Keratinocyte (primary cell): ENCODE measurements around the gene CELA2B. TPM values are rescaled to one million over a fixed set of nuclear protein-coding genes. Genes with fewer than 3 reads are reported as not detected.

Source experiments
- DNase-seq: peaks from one replicate; pipeline ENCODE4 v3.0.0-alpha.2; 2011; ENCODE audit warnings: low read depth, missing footprints, low spot score
- FAIRE-seq: peaks from 2 replicates; lab custom pipeline; 2011; peaks lifted over from hg19 to GRCh38; lab: Jason Lieb, UNC
- H2AFZ ChIP-seq: 2 replicates; pipeline ENCODE4 v1.6.0; 2012; ENCODE audit warnings: low read length, control low read depth, inconsistent platforms; ENCODE audit not compliant: control insufficient read depth
- H3K27ac ChIP-seq: 2 replicates; pipeline ENCODE4 v1.5.1; 2011; ENCODE audit warnings: low read length; ENCODE audit not compliant: control insufficient read depth, insufficient read depth
- H3K27me3 ChIP-seq: 3 replicates; pipeline ENCODE4 v1.6.0; 2011; ENCODE audit warnings: low read length; ENCODE audit not compliant: control insufficient read depth, insufficient read depth; ENCODE audit errors: extremely low read depth
- H3K36me3 ChIP-seq, 2 experiments: 2 replicates in 1 of 2; 3 replicates in 1 of 2; pipeline ENCODE4 v1.5.1; 2011; ENCODE audit warnings: low read length in 2 of 2, mild to moderate bottlenecking in 1 of 2; ENCODE audit not compliant: control insufficient read depth in 2 of 2, insufficient read depth in 2 of 2; ENCODE audit errors: extremely low read depth in 1 of 2
- H3K4me1 ChIP-seq: 3 replicates; pipeline ENCODE4 v1.5.1; 2011; ENCODE audit warnings: low read length; ENCODE audit not compliant: control insufficient read depth, insufficient read depth; ENCODE audit errors: extremely low read depth
- H3K4me2 ChIP-seq: 3 replicates; pipeline ENCODE4 v1.6.0; 2011; ENCODE audit warnings: low read depth, low read length; ENCODE audit not compliant: control insufficient read depth, insufficient read depth; ENCODE audit errors: extremely low read depth
- H3K4me3 ChIP-seq, 3 experiments: fragments of 200-600 bp in 1 of 3; sonication (generic) in 1 of 3; 2 replicates in 2 of 3; 3 replicates in 1 of 3; pipeline ENCODE4 v1.5.1; 2011 to 2016; ENCODE audit warnings: low read length in 3 of 3, mild to moderate bottlenecking in 3 of 3, control low read depth in 2 of 3, inconsistent platforms in 1 of 3, low read depth in 1 of 3, mixed read lengths in 1 of 3, mixed run types in 1 of 3, moderate library complexity in 1 of 3; ENCODE audit not compliant: control insufficient read depth in 2 of 3, insufficient read depth in 2 of 3; ENCODE audit errors: extremely low read depth in 1 of 3
- H3K79me2 ChIP-seq: 2 replicates; pipeline ENCODE4 v1.6.0; 2012; ENCODE audit warnings: low read length; ENCODE audit not compliant: control insufficient read depth, insufficient read depth
- H3K9ac ChIP-seq: 3 replicates; pipeline ENCODE4 v1.6.0; 2011; ENCODE audit warnings: low read length; ENCODE audit not compliant: control insufficient read depth, insufficient read depth; ENCODE audit errors: extremely low read depth
- H3K9me1 ChIP-seq: 3 replicates; pipeline ENCODE4 v1.6.0; 2011; ENCODE audit warnings: low read length; ENCODE audit not compliant: control insufficient read depth, insufficient read depth; ENCODE audit errors: extremely low read depth
- H3K9me3 ChIP-seq: 2 replicates; pipeline ENCODE4 v1.5.1; 2012; ENCODE audit warnings: low read depth, low read length; ENCODE audit not compliant: control insufficient read depth
- H4K20me1 ChIP-seq: 3 replicates; pipeline ENCODE4 v1.6.0; 2011; ENCODE audit warnings: low read length; ENCODE audit not compliant: control insufficient read depth, insufficient read depth; ENCODE audit errors: extremely low read depth
- CTCF ChIP-seq, 3 experiments: IDR thresholded peaks in 1 of 3; conservative IDR thresholded peaks in 1 of 3; optimal IDR thresholded peaks in 1 of 3; 2 replicates in 2 of 3; 3 replicates in 1 of 3; pipeline versions ENCODE3 to v1.5.1; 2011; ENCODE audit warnings: low read length in 3 of 3, mild to moderate bottlenecking in 3 of 3, moderate library complexity in 2 of 3, control low read depth in 1 of 3, inconsistent platforms in 1 of 3; ENCODE audit not compliant: insufficient read depth in 2 of 3; ENCODE audit errors: extremely low read depth in 1 of 3
- EZH2 ChIP-seq: IDR thresholded peaks from one replicate; pipeline ENCODE4 v1.6.1; 2012; ENCODE audit warnings: inconsistent platforms, mild to moderate bottlenecking, low read length, moderate library complexity
- dilution Hi-C: fragments of 300-500 bp; cut with MboI; formaldehyde crosslinking; loops from one replicate; pipeline ENCODE4 v1.7.0; 2020; ENCODE audit warnings: low sequenced_read_pairs; ENCODE audit not compliant: extremely low pct_ligation_motif_present
- polyA plus RNA-seq, 5 experiments: library from polyadenylated mRNA; depleted of rRNA in 3 of 5; stranded (reverse) in 3 of 5; stranded (forward) in 1 of 5; unstranded in 1 of 5; fragments of >200 nt; gene quantifications; 1 replicate in 1 of 5; 2 replicates in 3 of 5; 3 replicates in 1 of 5; pipeline versions ENCODE4 v1.2.1 to v1.2.3, GENCODE V29; 2011 to 2012; ENCODE audit warnings: missing spikeins in 2 of 5, low read depth in 1 of 5, low replicate concordance in 1 of 5

CELA2B gene
- polyA plus RNA-seq, 1 donor (not counting 4 experiments of a cell fraction or from before 2014, with no cell fraction given) = not detected

GRCh38 chr1:15510611-15511405 is 34.9 kb downstream of the CELA2B start:
- Histone ChIP-seq H3K79me2 (no peaks in the 10 kb centered on the region), H4K20me1 (no peaks in the 10 kb centered on the region), H3K9me3 (no peaks in the 10 kb centered on the region), H2AFZ (no peak overlapping the region), H3K27me3 (no peaks in the 10 kb centered on the region), H3K9ac (no peak overlapping the region), H3K9me1 (no peaks in the 10 kb centered on the region), H3K4me1 (peaks cover 3% of the 10 kb centered on the region), H3K36me3 (no peaks in the 10 kb centered on the region), H3K4me3 (no peak overlapping the region), H3K4me2 (no peak overlapping the region), H3K27ac (no peak overlapping the region)
- DNase-seq = no peak
- no peak for FAIRE-seq
- TF ChIP-seq CTCF (optimal IDR thresholded peaks at IDR 0.05 in 1 of 3, IDR thresholded peaks at IDR 0.05 in 1 of 3, conservative IDR thresholded peaks at IDR 0.05 in 1 of 3; ENCODE audit: extremely low read depth in 1 of 3, insufficient read depth in 2 of 3, low read length in 3 of 3) (no peak), EZH2 (no peak)
- dilution Hi-C loops = no loop called here

- Histone ChIP-seq H3K4me1 (peaks cover 3% of the 10 kb centered on the region), H3K4me2 (no peak overlapping the region), H3K4me3 (no peak overlapping the region), H3K9me1 (no peaks in the 10 kb centered on the region), H4K20me1 (no peaks in the 10 kb centered on the region), H3K79me2 (no peaks in the 10 kb centered on the region), H2AFZ (no peak overlapping the region), H3K27ac (no peak overlapping the region), H3K36me3 (no peaks in the 10 kb centered on the region), H3K9me3 (no peaks in the 10 kb centered on the region), H3K27me3 (no peaks in the 10 kb centered on the region), H3K9ac (no peak overlapping the region)
- TF ChIP-seq CTCF (optimal IDR thresholded peaks at IDR 0.05 in 1 of 3, IDR thresholded peaks at IDR 0.05 in 1 of 3, conservative IDR thresholded peaks at IDR 0.05 in 1 of 3; ENCODE audit: extremely low read depth in 1 of 3, insufficient read depth in 2 of 3, low read length in 3 of 3) (no peak), EZH2 (no peak)
- no peak for FAIRE-seq
- no peak for DNase-seq
- dilution Hi-C loops = no loop called here
Measured at GRCh38 chr1:15513192-15513591, 37.3 kb downstream of the CELA2B start.
